NCI-H1436 (cell line): Measurements from ENCODE around the gene IQCF6.
"Not testable (repeated sequence)": the region's sequence is repeated elsewhere in the genome, so short reads cannot be mapped to it uniquely, and the experiment has no call there.

Source experiments
- DNase-seq: peaks from one replicate; lab custom pipeline; 2025; lab: John Stamatoyannopoulos, UW

Gene IQCF6

GRCh38 chr3:51759203-51759602, 19.8 kb downstream of the IQCF6 start:
- DNase-seq: no peak

- not testable (repeated sequence) for DNase-seq
Observed at GRCh38 chr3:51753763-51754750, 25.0 kb downstream of the IQCF6 start.

- DNase-seq: no peak
Observed at GRCh38 chr3:51751287-51751686, 27.8 kb downstream of the IQCF6 start.

- DNase-seq: no peak
Observed at GRCh38 chr3:51750878-51751277, 28.2 kb downstream of the IQCF6 start.

- DNase-seq: no peak
Observed at GRCh38 chr3:51748327-51748726, 30.7 kb downstream of the IQCF6 start.

GRCh38 chr3:51747840-51748239, 31.2 kb downstream of the IQCF6 start:
- DNase-seq: no peak

- not testable (repeated sequence) for DNase-seq
Observed at GRCh38 chr3:51742978-51743377, 36.1 kb downstream of the IQCF6 start.

GRCh38 chr3:51742320-51742719, 36.7 kb downstream of the IQCF6 start:
- DNase-seq: not testable (repeated sequence)

- no peak for DNase-seq
Observed at GRCh38 chr3:51739110-51739509, 39.9 kb downstream of the IQCF6 start.

GRCh38 chr3:51735950-51736349, 43.1 kb downstream of the IQCF6 start:
- DNase-seq: no peak

- no peak for DNase-seq
Observed at GRCh38 chr3:51735039-51735438, 44.0 kb downstream of the IQCF6 start.

GRCh38 chr3:51734572-51734907, 44.5 kb downstream of the IQCF6 start:
- no peak for DNase-seq

GRCh38 chr3:51733859-51734571, 45.0 kb downstream of the IQCF6 start:
- DNase-seq: no peak

GRCh38 chr3:51729042-51729633, 49.9 kb downstream of the IQCF6 start:
- no peak for DNase-seq
